Measurements from ENCODE around the gene RGL4. TPM values are rescaled to one million over a fixed set of nuclear protein-coding genes. Genes with fewer than 3 reads are reported as not detected.
A peak's percentile ranks its signal among the peaks of the same experiment; 100 is the strongest.
"Not testable (repeated sequence)": the region's sequence is repeated elsewhere in the genome, so short reads cannot be mapped to it uniquely, and the experiment has no call there.

The RGL4 gene
- total RNA-seq, 1 donor from 2014 or later: not detected

DNA sequence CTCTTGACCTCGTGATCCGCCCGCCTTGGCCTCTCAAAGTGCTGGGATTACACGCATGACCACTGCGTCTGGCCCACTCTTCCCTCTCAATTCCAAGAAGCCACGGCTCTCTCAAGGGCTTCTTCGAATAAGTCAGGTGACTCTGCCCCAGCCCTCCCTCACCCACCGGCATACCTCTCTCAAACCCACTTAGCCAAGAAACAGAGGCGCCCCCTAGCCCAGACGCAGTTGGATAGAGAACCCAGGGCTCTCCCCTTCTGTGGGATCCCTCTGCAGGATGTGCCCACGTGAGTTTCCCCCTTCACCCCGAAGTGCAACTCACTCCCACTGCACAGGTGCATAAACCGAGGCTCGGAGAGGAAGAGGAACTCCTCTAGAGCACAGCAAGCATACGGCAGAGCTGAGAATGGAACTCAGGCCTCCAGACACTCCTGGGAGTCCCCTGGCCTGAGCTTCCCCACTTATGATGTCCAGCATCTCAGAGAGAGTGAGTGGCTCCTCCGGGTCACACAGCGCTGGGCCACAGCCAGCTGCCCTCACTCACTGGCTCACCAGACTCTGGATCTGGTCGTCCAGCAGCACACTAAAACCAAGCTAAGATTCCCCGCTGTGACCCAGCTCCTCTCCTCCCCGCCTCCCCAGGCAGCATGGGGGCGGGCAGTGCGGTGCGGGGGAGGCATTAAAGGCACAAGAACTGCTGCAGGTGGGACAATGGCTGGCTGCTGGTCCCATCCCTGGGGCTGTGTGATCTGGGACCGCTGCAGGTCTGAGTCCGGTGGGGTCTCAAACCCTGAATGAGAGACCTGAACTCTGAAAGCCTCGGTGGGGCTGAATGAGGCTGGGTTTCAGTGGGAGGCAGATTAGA lies 16.8 kb upstream of the RGL4 start:
- FAIRE-seq (peak; percentile 50), DNase-seq (ENCODE audit: low read depth) (no peak)
- H3K4me3 ChIP-seq (ENCODE audit: low read depth, low read length): no peak overlapping the region
- no peaks in the 10 kb centered on the region for H3K27me3 ChIP-seq (ENCODE audit: control insufficient read depth, insufficient read depth, low read length)
- TF ChIP-seq, protein P1, sequence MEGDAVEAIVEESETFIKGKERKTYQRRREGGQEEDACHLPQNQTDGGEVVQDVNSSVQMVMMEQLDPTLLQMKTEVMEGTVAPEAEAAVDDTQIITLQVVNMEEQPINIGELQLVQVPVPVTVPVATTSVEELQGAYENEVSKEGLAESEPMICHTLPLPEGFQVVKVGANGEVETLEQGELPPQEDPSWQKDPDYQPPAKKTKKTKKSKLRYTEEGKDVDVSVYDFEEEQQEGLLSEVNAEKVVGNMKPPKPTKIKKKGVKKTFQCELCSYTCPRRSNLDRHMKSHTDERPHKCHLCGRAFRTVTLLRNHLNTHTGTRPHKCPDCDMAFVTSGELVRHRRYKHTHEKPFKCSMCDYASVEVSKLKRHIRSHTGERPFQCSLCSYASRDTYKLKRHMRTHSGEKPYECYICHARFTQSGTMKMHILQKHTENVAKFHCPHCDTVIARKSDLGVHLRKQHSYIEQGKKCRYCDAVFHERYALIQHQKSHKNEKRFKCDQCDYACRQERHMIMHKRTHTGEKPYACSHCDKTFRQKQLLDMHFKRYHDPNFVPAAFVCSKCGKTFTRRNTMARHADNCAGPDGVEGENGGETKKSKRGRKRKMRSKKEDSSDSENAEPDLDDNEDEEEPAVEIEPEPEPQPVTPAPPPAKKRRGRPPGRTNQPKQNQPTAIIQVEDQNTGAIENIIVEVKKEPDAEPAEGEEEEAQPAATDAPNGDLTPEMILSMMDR (IDR thresholded peaks at IDR 0.05; ENCODE audit: insufficient read depth, low read length, severe bottlenecking): no peak
- no peaks in the 10 kb centered on the region for H3K36me3 ChIP-seq (ENCODE audit: control insufficient read depth, insufficient read depth, low read length)

DNA sequence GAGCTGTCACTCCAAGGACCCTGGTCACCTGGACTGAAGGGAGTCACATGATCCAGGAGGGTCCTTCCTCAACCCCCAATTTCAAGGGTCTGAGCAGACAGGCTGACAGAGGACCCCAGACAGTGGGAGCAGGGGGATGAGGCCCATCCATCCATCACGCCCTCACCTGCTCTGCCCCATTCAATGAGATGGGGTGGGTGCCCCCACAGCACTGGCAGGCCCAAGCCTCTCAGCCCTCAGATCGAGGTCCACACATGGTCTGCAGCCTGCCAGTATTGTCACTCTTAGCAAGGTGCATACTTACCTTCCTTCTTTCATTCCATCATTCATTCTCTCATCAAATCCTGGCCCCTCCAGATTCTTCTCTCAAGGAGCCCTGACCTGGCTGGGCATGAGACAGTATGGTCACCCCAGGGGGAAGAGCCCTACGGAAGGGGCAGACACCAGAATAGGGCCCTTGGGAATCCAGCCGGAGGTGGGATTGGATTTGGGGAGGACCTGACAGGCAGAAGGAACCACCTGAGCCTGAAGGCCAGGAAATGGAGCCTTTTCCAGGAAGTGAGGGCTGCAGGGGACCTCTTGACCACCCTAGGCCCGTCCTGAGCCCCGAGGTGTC lies 15.8 kb upstream of the RGL4 start:
- not testable (repeated sequence) for H3K4me3 ChIP-seq (ENCODE audit: low read depth, low read length); H3K36me3 ChIP-seq (ENCODE audit: control insufficient read depth, insufficient read depth, low read length); DNase-seq (ENCODE audit: low read depth); H3K27me3 ChIP-seq (ENCODE audit: control insufficient read depth, insufficient read depth, low read length)
- peak; percentile 60 for FAIRE-seq

DNA sequence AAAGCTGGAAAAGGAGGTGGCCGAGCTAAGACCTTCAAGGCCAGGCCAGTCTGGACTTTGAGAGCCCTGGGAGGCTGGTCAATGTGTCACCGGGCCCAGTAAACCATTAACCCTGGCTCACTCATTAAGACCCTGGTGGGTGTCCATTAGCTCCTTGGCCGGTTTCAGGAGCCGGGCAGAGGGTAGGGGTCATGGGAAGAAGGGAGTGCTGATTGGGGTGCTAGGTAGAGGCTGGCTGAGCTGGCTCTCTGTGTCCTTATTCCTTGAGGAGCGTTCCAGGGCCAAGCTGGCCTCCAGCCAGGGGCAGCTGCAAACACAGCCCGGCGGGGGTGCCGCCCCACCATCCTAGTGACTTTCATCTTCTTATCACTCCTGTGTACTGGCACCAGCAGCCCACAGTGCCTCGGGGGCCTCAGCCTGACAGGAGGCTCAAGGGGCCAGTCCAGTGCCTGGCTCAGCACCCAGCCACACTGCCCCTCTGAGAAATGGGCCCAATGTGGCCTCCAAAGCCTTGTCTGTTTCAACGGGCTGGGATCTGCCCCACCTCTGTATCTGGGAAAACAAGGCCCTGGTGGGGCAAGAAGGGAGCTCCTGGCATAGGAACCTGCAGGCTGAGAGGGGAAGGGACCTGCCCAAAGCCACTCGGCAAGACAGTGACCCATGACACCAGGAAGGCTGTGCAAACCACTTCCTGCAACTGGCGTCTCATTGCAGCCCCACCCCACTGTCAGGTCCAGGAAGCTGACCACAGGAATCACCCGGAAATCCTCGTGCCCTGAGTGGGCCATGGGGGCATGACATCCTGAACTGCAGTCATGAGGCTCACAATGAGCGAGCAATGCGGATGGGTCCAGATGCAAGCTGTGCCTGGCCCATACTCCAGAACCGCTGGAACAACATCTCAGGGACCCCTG lies 15.1 kb upstream of the RGL4 start:
- H3K36me3 ChIP-seq (ENCODE audit: control insufficient read depth, insufficient read depth, low read length): no peaks in the 10 kb centered on the region
- TF ChIP-seq, protein P1 (IDR thresholded peaks at IDR 0.05; ENCODE audit: insufficient read depth, low read length, severe bottlenecking): no peak
- no peaks in the 10 kb centered on the region for H3K27me3 ChIP-seq (ENCODE audit: control insufficient read depth, insufficient read depth, low read length)
- no peak for DNase-seq (ENCODE audit: low read depth)
- H3K4me3 ChIP-seq (ENCODE audit: low read depth, low read length): no peak overlapping the region
- FAIRE-seq: no peak

DNA sequence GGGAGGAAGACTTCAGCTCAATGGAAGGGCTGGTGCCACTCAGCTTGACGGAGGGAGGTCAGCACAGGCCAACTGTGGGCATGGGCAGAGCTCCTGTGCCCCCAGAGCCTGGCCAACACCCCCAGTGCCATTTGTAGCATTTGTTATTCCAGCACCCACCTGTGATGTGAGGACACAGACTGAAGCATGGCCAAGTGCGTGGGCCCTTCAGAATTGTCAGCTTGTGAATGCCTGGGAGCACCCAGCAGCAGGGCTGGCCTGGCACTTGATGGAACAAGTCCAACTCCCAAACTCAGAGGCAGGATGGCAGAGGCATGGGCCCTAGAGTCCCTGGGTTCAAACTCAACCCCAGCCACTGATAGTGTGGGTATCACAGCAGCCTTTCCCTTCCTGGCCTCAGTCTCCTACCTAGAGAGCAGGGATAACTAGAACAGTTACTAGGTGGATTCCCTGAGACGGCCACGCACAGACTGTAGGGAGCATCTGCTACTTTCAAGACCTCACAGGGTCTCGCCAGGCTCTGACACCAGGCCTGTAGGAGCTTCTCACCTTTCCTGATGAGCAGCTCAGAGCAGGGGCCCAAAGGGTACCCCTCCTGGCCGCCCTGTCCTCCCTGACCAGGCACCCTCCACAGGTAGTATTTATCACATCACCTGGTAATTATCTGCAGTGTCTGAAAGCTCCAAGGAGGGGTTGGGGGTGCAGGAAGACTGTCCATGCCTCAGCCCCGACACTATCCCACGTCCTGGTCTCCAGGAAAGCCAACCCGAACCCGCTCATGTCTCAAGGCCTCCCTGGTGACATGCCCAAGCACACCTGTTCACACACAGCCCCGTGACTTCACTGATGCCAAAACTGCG lies 13.7 kb upstream of the RGL4 start:
- FAIRE-seq: peak; percentile 60
- not testable (repeated sequence) for H3K27me3 ChIP-seq (ENCODE audit: control insufficient read depth, insufficient read depth, low read length); H3K4me3 ChIP-seq (ENCODE audit: low read depth, low read length); H3K36me3 ChIP-seq (ENCODE audit: control insufficient read depth, insufficient read depth, low read length); DNase-seq (ENCODE audit: low read depth)

DNA sequence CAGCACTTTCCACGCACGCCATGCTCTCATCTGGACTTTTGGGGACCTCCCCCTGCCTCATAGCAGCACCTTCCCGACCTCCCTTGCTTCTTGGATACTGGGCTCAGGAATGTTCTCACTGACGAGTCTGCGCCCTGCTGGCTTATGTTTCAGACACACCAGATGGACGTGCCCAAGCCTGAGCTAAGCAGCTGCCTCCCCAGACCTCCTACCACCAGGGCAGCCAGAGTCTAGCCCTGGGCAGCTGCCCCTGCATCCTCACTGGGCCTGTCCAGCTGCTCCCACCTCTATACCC lies 13.2 kb upstream of the RGL4 start:
- no peaks in the 10 kb centered on the region for H3K36me3 ChIP-seq (ENCODE audit: control insufficient read depth, insufficient read depth, low read length)
- no peaks in the 10 kb centered on the region for H3K27me3 ChIP-seq (ENCODE audit: control insufficient read depth, insufficient read depth, low read length)
- TF ChIP-seq, protein P1 (IDR thresholded peaks at IDR 0.05; ENCODE audit: insufficient read depth, low read length, severe bottlenecking): no peak
- DNase-seq (ENCODE audit: low read depth): no peak
- H3K4me3 ChIP-seq (ENCODE audit: low read depth, low read length): no peak overlapping the region
- FAIRE-seq: no peak

DNA sequence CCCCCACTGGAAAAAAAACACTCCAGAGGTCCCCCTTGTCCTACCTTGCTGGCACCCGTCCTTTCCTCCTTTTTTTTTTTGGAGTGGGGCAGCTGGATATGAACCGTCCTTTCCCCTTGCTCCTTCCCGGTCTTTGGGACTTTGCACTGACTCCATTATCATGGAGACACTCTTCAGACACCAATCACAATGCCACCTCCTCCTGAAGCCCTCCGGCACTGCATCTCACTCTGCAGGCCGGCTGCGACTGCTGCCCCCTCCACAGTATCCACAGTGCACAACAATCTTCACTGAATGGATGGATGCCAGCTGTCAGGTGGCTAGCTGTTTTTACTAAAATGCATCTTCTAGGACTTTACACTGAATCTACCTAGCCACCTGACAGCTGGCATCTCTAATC lies 12.7 kb upstream of the RGL4 start:
- DNase-seq (ENCODE audit: low read depth) (no peak), FAIRE-seq (no peak)
- no peak overlapping the region for H3K4me3 ChIP-seq (ENCODE audit: low read depth, low read length)
- TF ChIP-seq, protein P1 (IDR thresholded peaks at IDR 0.05; ENCODE audit: insufficient read depth, low read length, severe bottlenecking): no peak
- no peaks in the 10 kb centered on the region for H3K36me3 ChIP-seq (ENCODE audit: control insufficient read depth, insufficient read depth, low read length)
- no peaks in the 10 kb centered on the region for H3K27me3 ChIP-seq (ENCODE audit: control insufficient read depth, insufficient read depth, low read length)
